22Rv1 (cell line): ENCODE measurements around the gene SPOCK1.
"Not testable (repeated sequence)": the region's sequence is repeated elsewhere in the genome, so short reads cannot be mapped to it uniquely, and the experiment has no call there.

Source experiments
- H3K27ac ChIP-seq: fragments of 450-650 bp; 2 replicates; pipeline ENCODE4 v1.5.1; 2017
- ZFX ChIP-seq: fragments of 450-650 bp; IDR thresholded peaks from 2 replicates; pipeline ENCODE4 v1.6.1; 2017; ENCODE audit warnings: antibody characterized with exemption, borderline replicate concordance
- TF ChIP-seq, protein P1 (sequence below): fragments of 450-650 bp; IDR thresholded peaks from 2 replicates; pipeline ENCODE4 v1.5.1; 2017; ENCODE audit warnings: mild to moderate bottlenecking

Gene SPOCK1

GRCh38 chr5:136984772-136985446 lies 514.2 kb downstream of the SPOCK1 start:
- TF ChIP-seq, protein P1, sequence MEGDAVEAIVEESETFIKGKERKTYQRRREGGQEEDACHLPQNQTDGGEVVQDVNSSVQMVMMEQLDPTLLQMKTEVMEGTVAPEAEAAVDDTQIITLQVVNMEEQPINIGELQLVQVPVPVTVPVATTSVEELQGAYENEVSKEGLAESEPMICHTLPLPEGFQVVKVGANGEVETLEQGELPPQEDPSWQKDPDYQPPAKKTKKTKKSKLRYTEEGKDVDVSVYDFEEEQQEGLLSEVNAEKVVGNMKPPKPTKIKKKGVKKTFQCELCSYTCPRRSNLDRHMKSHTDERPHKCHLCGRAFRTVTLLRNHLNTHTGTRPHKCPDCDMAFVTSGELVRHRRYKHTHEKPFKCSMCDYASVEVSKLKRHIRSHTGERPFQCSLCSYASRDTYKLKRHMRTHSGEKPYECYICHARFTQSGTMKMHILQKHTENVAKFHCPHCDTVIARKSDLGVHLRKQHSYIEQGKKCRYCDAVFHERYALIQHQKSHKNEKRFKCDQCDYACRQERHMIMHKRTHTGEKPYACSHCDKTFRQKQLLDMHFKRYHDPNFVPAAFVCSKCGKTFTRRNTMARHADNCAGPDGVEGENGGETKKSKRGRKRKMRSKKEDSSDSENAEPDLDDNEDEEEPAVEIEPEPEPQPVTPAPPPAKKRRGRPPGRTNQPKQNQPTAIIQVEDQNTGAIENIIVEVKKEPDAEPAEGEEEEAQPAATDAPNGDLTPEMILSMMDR = no peak
- TF ChIP-seq ZFX = no peak

DNA sequence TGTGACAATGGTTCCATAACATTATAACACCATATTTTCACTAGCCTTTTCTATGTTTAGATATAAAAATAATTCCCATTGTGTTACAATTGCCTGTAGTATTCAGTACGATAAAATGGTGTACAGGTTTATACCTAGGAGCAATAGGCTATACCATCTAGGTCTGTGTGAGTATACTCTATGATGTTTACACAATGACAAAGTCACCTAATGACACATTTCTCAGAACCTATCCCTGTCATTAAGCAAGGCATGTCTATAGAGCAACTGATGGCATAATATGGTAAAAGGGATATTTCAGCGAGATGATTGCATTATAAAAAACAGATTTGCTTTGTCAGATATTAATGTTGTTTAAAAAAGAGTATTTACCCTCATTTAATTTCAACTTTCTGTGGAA lies 517.2 kb downstream of the SPOCK1 start:
- TF ChIP-seq, protein P1 = no peak
- no peak for TF ChIP-seq ZFX
- H3K27ac ChIP-seq = no peak overlapping the region

More at GRCh38 chr5:136984772-136985446, 514.2 kb downstream of the SPOCK1 start:
- no peak overlapping the region for H3K27ac ChIP-seq

GRCh38 chr5:136979131-136979530 lies 520.0 kb downstream of the SPOCK1 start:
- TF ChIP-seq, protein P1 = no peak
- TF ChIP-seq ZFX = no peak

GRCh38 chr5:136963504-136963903 lies 535.6 kb downstream of the SPOCK1 start:
- TF ChIP-seq, protein P1 = no peak
- TF ChIP-seq ZFX = no peak
- H3K27ac ChIP-seq = no peak overlapping the region

More at GRCh38 chr5:136979131-136979530, 520.0 kb downstream of the SPOCK1 start:
- no peak overlapping the region for H3K27ac ChIP-seq

- no peak for TF ChIP-seq ZFX
- TF ChIP-seq, protein P1 = no peak
- H3K27ac ChIP-seq = no peak overlapping the region
Measured at GRCh38 chr5:136957428-136957827, 541.7 kb downstream of the SPOCK1 start.

- not testable (repeated sequence) for H3K27ac ChIP-seq
Measured at GRCh38 chr5:136954142-136954541, 545.0 kb downstream of the SPOCK1 start.

GRCh38 chr5:136953346-136954069 lies 545.6 kb downstream of the SPOCK1 start:
- not testable (repeated sequence) for H3K27ac ChIP-seq

DNA sequence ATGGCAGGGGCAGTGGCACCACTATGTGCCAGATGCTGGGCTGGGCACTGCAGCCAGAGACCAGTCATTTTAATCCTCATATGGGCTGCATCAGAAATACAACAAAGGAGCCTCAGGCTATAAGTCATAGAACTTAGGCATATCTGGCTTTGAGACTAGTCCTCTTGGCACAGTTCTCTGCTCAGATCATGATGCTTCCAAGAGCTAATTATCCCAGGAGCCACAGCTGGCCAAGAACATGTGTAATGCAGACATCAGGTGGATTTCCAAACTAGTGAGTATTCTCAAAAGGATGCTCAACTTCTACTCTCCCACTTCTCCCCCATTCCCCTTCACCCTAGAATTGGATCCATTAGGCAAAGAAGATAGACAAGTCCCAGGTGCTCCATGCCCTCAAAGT lies 571.6 kb downstream of the SPOCK1 start:
- TF ChIP-seq, protein P1 = no peak
- TF ChIP-seq ZFX = no peak
- no peak overlapping the region for H3K27ac ChIP-seq
